GM12878 (cell line): ENCODE data around the gene ZMIZ1.

Experiments
- CBX5 ChIP-seq: sonication (generic); IDR thresholded peaks from 2 replicates; pipeline ENCODE4 v1.6.1; 2016; ENCODE audit warnings: low read depth, moderate library complexity, mild to moderate bottlenecking, inconsistent platforms
- E2F4 ChIP-seq: IDR thresholded peaks from 2 replicates; pipeline ENCODE4 v1.6.1; 2012; ENCODE audit warnings: low read depth, low read length, improper control_type of control experiment
- JUNB ChIP-seq: IDR thresholded peaks from 2 replicates; pipeline ENCODE4 v1.6.1; 2016; ENCODE audit warnings: antibody characterized with exemption, mild to moderate bottlenecking
- PAX5 ChIP-seq: IDR thresholded peaks from 2 replicates; pipeline ENCODE4 v1.6.1; 2011; ENCODE audit warnings: low read depth, low read length, borderline replicate concordance
- POLR2A ChIP-seq: IDR thresholded peaks from 2 replicates; pipeline ENCODE4 v1.6.1; 2011; ENCODE audit warnings: low read depth, mild to moderate bottlenecking, low read length
- POLR2AphosphoS5 ChIP-seq: IDR thresholded peaks from 2 replicates; pipeline ENCODE4 v1.6.1; 2011; ENCODE audit warnings: mild to moderate bottlenecking, low read length, inconsistent platforms
- SUPT20H ChIP-seq: IDR thresholded peaks from 2 replicates; pipeline ENCODE4 v1.6.1; 2011; ENCODE audit warnings: low read depth, mild to moderate bottlenecking, low read length, moderate library complexity, borderline replicate concordance; ENCODE audit not compliant: control insufficient read depth
- YY1 ChIP-seq: IDR thresholded peaks from 2 replicates; pipeline ENCODE4 v1.6.1; 2011; ENCODE audit warnings: low read depth, mild to moderate bottlenecking, low read length
- ZBTB33 ChIP-seq: fragments of 450-650 bp; IDR thresholded peaks from 2 replicates; pipeline ENCODE4 v1.6.1; 2017; ENCODE audit warnings: mild to moderate bottlenecking
- TF ChIP-seq, protein P1 (sequence below), 3 experiments: IDR thresholded peaks in 2 of 3; conservative IDR thresholded peaks in 1 of 3; 2 replicates each; pipeline ENCODE4 v1.5.1; 2011; ENCODE audit warnings: low read depth in 3 of 3, low read length in 3 of 3, mild to moderate bottlenecking in 3 of 3, control low read depth in 2 of 3, moderate library complexity in 2 of 3, inconsistent platforms in 1 of 3, mixed read lengths in 1 of 3; ENCODE audit not compliant: control insufficient read depth in 2 of 3, insufficient read depth in 1 of 3; ENCODE audit errors: extremely low read depth in 1 of 3
- TF ChIP-seq, protein P2 (sequence below): IDR thresholded peaks from 2 replicates; pipeline ENCODE4 v1.6.1; 2012; ENCODE audit warnings: low read depth, low read length, improper control_type of control experiment

DNA sequence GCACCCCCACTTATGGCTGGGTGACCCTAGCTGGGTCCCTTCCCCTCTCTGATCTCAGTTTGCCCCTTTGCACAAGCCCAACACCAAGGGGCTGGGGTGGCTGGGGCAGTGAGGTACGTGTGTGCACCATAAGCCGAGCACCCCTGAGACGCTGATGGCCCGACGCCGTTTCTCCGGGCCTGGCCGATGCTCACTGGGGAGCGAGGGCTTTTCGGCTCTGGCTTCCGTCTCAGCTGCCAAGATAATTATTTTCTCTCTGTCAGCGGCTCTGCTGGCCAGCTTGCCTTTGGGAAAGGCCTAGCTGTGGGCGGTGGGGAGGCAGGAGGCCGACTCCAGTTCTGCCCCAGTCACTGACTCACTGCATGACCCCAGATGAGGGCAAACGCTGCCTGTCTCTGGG, 91.0 kb downstream of the ZMIZ1 start:
- TF ChIP-seq E2F4 (no peak), PAX5 (no peak), SUPT20H (no peak), POLR2A (no peak), CBX5 (no peak), YY1 (no peak), ZBTB33 (no peak), POLR2AphosphoS5 (no peak), JUNB (no peak)
- TF ChIP-seq, protein P1, sequence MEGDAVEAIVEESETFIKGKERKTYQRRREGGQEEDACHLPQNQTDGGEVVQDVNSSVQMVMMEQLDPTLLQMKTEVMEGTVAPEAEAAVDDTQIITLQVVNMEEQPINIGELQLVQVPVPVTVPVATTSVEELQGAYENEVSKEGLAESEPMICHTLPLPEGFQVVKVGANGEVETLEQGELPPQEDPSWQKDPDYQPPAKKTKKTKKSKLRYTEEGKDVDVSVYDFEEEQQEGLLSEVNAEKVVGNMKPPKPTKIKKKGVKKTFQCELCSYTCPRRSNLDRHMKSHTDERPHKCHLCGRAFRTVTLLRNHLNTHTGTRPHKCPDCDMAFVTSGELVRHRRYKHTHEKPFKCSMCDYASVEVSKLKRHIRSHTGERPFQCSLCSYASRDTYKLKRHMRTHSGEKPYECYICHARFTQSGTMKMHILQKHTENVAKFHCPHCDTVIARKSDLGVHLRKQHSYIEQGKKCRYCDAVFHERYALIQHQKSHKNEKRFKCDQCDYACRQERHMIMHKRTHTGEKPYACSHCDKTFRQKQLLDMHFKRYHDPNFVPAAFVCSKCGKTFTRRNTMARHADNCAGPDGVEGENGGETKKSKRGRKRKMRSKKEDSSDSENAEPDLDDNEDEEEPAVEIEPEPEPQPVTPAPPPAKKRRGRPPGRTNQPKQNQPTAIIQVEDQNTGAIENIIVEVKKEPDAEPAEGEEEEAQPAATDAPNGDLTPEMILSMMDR (IDR thresholded peaks at IDR 0.05 in 2 of 3, conservative IDR thresholded peaks at IDR 0.05 in 1 of 3; ENCODE audit: control insufficient read depth in 2 of 3, extremely low read depth in 1 of 3, insufficient read depth in 1 of 3, low read depth in 3 of 3, low read length in 3 of 3) = no peak
- TF ChIP-seq, protein P2, sequence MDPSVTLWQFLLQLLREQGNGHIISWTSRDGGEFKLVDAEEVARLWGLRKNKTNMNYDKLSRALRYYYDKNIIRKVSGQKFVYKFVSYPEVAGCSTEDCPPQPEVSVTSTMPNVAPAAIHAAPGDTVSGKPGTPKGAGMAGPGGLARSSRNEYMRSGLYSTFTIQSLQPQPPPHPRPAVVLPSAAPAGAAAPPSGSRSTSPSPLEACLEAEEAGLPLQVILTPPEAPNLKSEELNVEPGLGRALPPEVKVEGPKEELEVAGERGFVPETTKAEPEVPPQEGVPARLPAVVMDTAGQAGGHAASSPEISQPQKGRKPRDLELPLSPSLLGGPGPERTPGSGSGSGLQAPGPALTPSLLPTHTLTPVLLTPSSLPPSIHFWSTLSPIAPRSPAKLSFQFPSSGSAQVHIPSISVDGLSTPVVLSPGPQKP = no peak
